GM18520 (cell line): ENCODE results near the gene A3GALT2.

Experiments used
- ATAC-seq: cut with Tn5 transposase; IDR thresholded peaks from one replicate; pipeline ENCODE4 v1.9.1; 2021; ENCODE audit not compliant: unreplicated experiment

The A3GALT2 gene

GRCh38 chr1:33350611-33351280 is 29.8 kb upstream of the A3GALT2 start:
- no peak for ATAC-seq

- ATAC-seq = peak; percentile 57
Observed at GRCh38 chr1:33349778-33350610, 29.1 kb upstream of the A3GALT2 start.

GRCh38 chr1:33349081-33349759 is 28.3 kb upstream of the A3GALT2 start:
- no peak for ATAC-seq

GRCh38 chr1:33348676-33349080 is 27.8 kb upstream of the A3GALT2 start:
- ATAC-seq = no peak

- no peak for ATAC-seq
Observed at GRCh38 chr1:33348194-33348593, 27.3 kb upstream of the A3GALT2 start.

- ATAC-seq = no peak
Observed at GRCh38 chr1:33347650-33347992, 26.7 kb upstream of the A3GALT2 start.

- ATAC-seq = no peak
Observed at GRCh38 chr1:33346927-33347649, 26.2 kb upstream of the A3GALT2 start.

GRCh38 chr1:33346533-33346926 is 25.6 kb upstream of the A3GALT2 start:
- ATAC-seq = no peak

- ATAC-seq = no peak
Observed at GRCh38 chr1:33344896-33345560, 24.1 kb upstream of the A3GALT2 start.

- no peak for ATAC-seq
Observed at GRCh38 chr1:33343539-33343938, 22.6 kb upstream of the A3GALT2 start.

GRCh38 chr1:33342041-33342723 is 21.3 kb upstream of the A3GALT2 start:
- ATAC-seq = no peak

GRCh38 chr1:33341190-33341589 is 20.3 kb upstream of the A3GALT2 start:
- ATAC-seq = no peak

GRCh38 chr1:33339413-33339812 is 18.5 kb upstream of the A3GALT2 start:
- no peak for ATAC-seq

- ATAC-seq = no peak
Observed at GRCh38 chr1:33338440-33339211, 17.7 kb upstream of the A3GALT2 start.

GRCh38 chr1:33338048-33338439 is 17.1 kb upstream of the A3GALT2 start:
- no peak for ATAC-seq

- ATAC-seq = no peak
Observed at GRCh38 chr1:33337441-33337840, 16.5 kb upstream of the A3GALT2 start.

GRCh38 chr1:33336580-33336979 is 15.7 kb upstream of the A3GALT2 start:
- no peak for ATAC-seq

- no peak for ATAC-seq
Observed at GRCh38 chr1:33335020-33335419, 14.1 kb upstream of the A3GALT2 start.

GRCh38 chr1:33334081-33334552 is 13.2 kb upstream of the A3GALT2 start:
- no peak for ATAC-seq
